Upper lobe of left lung (tissue), 4 donors: ENCODE measurements around the gene CMPK2.

ENCODE experiments used
- POLR2A ChIP-seq, 4 donors: fragments of 450-650 bp; IDR thresholded peaks; one replicate each; pipeline ENCODE4 v1.5.1; 2016 to 2017; ENCODE audit warnings: antibody characterized with exemption in 4 of 4, mild to moderate bottlenecking in 2 of 4
- POLR2AphosphoS5 ChIP-seq, 2 donors: sonication (generic); formaldehyde crosslinking; IDR thresholded peaks; one replicate each; pipeline ENCODE4 v1.5.1; 2017; ENCODE audit warnings: antibody characterized with exemption in 2 of 2
- TF ChIP-seq, protein P1 (sequence below), 6 experiments: fragments of 450-650 bp in 4 of 6; fragments of 200-600 bp in 2 of 6; sonication (generic) in 2 of 6; IDR thresholded peaks; one replicate each; pipeline ENCODE4 v1.5.1; 2016 to 2019; ENCODE audit warnings: antibody characterized with exemption in 6 of 6

DNA sequence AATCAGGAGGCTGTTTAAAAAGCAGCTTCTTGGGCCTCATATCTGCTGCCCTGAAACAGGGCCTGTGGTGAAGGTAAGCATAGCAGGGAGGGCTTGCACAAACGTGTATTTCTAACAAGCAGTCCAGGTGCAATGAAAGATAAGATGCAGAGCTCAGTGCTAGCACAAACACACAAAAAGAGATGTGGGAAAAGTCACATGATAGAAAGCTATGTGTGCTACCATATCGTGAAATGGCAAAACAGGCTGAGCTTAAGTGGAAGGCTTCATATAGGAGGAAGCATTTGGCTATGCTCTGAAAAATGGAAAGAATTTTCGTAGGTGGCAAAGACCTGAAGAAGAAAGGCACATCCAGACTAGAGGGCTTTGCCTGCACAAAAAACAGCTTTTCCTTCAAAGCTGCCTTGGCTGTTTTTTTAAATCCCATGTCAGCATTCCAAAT is 22.1 kb upstream of the CMPK2 start:
- TF ChIP-seq, protein P1, sequence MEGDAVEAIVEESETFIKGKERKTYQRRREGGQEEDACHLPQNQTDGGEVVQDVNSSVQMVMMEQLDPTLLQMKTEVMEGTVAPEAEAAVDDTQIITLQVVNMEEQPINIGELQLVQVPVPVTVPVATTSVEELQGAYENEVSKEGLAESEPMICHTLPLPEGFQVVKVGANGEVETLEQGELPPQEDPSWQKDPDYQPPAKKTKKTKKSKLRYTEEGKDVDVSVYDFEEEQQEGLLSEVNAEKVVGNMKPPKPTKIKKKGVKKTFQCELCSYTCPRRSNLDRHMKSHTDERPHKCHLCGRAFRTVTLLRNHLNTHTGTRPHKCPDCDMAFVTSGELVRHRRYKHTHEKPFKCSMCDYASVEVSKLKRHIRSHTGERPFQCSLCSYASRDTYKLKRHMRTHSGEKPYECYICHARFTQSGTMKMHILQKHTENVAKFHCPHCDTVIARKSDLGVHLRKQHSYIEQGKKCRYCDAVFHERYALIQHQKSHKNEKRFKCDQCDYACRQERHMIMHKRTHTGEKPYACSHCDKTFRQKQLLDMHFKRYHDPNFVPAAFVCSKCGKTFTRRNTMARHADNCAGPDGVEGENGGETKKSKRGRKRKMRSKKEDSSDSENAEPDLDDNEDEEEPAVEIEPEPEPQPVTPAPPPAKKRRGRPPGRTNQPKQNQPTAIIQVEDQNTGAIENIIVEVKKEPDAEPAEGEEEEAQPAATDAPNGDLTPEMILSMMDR (IDR thresholded peaks at IDR 0.05), result no peak
- TF ChIP-seq POLR2AphosphoS5 (IDR thresholded peaks at IDR 0.05), result no peak
- no peak for TF ChIP-seq POLR2A (IDR thresholded peaks at IDR 0.05)
